GM19395 (cell line): ENCODE measurements around the gene ITPRIP.

Experiments used
- ATAC-seq: cut with Tn5 transposase; IDR thresholded peaks from one replicate; pipeline ENCODE4 v1.9.1; 2021; ENCODE audit warnings: mild to moderate bottlenecking, moderate library complexity; ENCODE audit not compliant: unreplicated experiment

Gene ITPRIP

DNA sequence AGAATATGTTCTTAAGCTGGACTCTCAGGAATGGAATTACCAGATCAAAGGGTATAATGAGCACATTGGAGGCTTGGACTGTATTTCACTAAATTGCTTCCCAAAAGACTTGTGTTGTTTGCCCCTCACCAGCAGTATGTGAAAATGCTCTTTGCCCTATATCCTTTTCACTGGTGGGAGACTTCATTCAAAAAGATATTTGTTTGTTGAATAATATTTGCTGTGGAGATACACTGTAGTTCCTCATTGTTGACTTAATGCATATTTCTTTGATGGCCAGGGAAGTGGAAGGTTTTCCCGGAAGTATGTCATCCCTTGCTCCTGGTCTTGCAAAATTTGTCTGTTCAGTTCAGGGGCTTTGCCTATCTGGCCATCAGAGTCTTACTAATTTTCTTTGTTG lies 49.9 kb downstream of the ITPRIP start:
- no peak for ATAC-seq

DNA sequence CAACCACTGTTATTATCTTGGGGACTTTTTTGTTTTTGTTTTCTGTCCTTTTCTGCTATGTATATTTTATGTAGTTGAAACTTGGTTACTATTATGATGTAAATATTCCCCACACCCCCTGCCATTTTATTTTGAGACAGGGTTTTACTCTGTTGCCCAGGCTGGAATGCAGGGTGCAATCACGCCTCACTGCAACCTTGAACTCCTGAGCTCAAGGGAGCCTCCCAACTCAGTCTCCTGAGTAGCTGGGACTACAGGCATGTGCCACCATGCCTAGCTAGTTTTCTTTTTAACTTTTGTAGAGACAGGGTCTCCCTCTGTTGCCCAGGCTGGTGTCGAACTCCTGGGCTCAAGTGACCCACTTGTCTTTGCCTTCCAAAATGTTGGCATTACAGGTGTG lies 51.3 kb downstream of the ITPRIP start:
- no peak for ATAC-seq

DNA sequence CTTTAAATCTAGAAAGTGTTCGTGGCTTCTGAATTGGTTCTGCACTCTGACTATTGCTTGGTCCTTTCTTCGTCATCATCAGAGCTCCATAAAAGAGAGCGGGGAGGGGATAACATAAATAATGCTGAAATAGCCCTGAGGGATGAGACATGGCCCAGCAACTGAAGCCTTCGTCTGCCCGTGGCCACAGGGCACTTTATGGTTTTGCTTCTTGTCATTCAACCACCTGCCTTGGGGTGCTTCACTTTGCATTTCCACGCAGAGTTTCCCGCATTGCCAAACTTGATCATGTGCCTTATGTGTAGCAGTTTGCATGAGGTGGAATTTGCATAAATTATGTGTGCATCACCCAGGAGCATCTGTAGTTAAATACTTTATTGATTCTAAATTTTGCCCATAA lies 53.4 kb downstream of the ITPRIP start:
- ATAC-seq: no peak

DNA sequence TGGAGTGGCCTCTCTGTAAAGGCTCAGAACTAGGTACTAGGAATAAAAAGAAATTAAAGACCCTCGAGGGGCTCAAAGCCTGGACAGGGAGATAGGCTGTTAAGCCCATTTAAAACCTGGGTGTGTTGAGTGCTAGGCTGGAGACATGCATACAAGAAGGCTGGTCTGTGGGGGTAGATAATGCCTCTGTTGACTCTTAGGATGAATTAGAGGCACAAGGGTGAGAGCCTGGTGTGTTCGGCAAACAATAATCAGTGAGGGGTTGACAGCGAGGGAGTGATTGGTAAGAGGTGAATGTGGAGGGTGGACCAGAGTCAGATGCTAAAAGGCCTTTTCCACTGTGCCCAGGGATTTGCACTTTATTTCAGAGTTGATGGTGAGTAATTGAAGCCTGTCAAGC lies 56.6 kb downstream of the ITPRIP start:
- ATAC-seq: no peak

DNA sequence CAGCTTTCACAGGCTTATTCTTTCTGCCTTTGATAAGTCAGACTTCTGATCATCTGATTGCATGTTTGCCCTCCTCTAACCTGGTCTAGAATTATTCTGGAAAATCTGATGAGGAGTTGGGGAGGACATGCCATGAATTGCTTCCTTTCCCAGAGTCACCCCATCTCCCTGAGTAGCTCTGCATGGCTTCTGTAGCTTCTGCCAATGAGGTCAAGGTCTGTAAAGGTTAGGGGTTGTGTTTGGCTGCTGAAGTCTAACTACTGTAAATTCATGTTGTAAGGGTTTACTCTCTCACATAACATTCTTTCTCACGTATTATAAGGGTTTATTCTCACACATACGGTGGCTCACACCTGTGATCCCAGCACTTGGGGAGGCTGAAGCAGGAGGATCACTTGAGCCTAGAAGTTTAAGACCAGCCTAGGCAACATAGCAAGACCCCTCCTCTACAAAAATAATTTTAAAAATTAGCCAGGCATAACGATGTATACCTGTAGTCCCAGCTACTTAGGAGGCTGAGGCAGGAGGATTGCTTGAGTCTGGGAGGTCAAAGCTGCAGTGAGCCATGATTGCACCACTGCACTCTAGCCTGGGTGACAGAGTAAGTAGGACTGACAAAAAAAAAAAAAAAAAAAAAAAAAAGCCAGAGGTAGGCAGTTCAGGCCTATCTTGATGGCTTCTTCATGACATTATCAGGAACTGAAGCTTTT lies 58.6 kb downstream of the ITPRIP start:
- ATAC-seq: no peak

DNA sequence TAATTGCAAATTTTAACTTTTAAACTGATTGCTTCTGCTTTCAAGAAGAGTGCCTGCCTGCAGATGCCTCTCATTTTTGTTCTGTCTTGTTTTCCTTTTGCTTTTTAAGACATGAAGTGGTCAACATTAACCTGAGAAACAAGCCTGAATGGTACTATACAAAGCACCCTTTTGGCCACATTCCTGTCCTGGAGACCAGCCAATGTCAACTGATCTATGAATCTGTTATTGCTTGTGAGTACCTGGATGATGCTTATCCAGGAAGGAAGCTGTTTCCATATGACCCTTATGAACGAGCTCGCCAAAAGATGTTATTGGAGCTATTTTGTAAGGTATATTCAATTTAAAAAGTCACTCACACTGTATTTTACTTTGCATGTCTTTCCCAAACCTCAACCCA lies 60.5 kb downstream of the ITPRIP start:
- ATAC-seq: no peak

DNA sequence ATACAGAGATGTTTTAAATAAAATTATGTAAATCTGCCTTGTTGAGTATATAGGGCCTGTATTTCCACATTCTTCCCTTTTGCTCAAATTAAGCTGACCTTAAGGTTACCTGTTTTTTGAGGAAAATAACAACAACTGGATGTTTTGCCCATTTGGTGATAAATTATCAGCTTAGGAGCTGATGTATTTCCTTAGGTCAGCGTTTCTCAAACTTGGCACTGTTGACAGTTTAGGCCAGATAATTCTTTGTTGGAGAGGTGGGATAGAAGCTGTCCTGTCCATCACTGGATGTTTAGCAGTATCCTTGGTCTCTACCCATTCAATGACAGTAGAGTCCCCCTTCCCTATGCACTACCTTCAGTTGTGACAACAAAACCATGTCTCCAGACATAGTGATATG lies 62.1 kb downstream of the ITPRIP start:
- ATAC-seq: no peak

DNA sequence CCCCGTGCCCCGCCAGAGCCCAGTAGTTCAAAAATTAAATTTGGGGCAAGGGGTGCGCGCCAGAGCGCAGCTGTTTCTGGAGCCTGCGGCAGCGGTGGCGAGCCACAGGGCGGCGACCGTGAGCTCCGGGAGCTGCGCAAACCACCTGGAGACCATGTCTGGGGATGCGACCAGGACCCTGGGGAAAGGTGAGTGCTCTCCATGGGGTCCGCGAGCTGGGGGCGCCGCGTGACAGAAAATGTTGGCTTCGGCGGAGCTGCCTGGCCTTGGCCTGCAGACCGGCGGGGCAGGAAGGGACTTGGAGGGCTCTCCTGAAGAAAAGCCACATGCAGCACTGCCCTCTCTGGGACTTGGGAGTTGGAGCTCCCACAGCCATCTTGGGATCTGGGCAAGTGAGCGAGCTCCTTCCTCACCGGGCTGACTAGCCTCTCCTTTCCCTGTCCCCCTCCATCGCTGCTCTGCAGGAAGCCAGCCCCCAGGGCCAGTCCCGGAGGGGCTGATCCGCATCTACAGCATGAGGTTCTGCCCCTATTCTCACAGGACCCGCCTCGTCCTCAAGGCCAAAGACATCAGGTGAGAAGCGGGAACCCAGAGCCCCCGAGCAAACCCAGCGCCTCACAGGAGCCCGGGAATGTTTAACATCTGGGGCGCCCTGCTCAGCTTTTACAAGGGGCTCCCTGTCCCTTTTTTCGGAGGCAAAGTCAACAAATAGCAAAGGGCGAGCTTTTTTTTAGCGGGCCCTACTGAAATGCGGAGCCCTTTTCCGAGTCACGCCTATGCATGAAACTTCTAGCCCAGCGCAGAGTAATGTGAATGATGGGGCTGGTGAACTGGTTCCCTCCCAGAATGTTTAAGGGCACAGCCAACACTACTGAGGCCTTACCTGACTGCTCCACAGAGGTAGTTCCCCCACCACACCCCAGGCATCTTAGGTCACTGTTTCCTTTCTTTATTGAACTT lies 63.2 kb downstream of the ITPRIP start:
- ATAC-seq: peak; percentile 89

DNA sequence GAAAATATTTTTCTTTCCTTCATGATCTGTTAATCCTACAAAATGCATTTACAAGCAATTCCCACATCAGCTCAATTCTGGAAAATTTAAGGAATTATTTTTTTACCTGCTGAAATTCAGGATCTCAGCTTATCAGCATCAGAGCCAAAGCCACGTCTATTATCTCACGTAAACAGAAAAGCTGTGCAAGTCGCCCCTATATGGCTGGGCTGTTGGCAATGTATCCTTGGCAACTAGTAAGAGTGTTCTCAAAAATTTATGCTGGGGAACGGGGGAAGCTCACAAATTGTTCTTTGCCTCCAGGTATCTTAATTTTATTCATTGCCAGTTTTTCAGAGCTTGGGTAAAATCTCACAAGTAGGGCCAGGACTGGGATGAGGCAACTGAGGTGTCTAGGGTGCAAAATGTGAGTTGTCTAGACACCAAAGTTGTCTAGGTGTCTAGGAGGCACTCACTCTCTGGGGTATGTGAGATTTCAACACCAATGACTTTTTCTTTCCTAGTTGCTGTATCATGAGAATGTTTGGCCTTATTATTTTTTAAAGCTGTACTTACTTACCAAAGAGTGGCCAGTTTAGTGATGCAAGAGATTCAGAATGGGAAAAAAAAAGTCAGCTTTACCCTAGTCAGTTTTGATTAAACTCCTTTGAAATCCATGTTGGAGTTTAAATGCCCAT lies 64.2 kb downstream of the ITPRIP start:
- no peak for ATAC-seq

DNA sequence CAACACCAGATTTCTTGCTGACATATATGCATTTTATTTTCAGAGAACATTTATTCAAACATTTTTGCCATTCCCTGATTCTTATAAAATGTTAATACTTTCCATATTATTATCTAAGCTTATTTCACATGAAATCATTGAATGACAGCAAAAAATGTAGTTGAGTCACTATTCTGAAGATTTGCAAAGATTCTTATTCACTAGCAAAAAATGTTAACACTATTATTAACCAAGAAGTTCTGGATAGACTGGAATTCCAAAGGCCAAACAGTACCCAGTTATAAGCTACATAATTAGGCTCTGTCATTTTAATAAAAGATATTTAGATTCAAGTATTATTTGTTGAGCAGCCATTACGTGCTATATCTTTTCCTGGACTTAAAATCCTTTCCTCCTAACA lies 65.0 kb downstream of the ITPRIP start:
- no peak for ATAC-seq

DNA sequence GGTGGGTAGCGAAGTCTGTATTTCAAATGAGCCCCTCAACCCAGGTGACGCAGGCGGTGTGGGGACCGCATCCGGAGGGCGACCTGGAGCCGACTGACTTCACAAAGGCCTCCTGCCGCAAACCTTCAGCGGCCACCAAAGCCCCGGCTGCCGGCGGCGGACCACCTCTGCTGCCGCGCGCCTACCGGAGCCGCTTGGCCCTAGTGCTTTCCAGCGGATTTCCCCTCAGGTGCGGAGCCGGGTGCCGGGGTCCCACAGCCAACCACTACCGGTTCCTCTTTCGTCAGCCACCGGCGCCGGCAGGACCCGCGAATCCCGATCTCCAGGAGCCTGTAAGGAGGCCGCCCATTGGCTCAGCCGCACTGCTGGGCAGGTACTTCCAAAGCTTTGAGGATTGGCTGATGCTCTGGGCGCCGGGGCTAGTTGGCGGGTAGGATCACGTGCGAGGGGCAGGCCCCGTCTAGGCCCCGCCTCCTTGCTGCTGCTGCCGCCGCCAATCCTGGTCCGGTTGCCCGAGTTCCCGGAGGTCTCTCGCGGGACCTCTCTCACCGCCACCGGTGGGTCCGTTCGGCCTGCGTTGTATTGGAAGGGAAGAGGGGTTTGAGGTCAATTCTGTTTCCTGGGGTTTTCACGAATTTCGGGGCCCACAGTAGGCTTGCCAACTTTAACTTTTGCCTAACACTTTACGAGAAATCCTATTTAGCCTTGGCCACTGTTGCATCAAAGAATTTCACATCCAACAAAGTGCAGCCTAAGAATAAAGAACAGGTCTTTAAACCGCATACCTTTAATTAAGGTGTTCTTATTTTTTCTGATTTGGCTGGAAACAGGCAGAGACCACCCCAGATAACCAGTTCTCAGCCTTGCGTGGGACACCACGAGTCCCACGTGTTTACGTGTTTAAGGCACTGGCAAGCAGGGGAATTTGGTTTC lies 69.3 kb downstream of the ITPRIP start, which contains the start of gene GSTO2:
GSTO2 (plus strand) TSS at position 472 of the 933 bp plus-strand sequence. CDS start 5,732 bp downstream, outside the sequence.
- peak; percentile 99 for ATAC-seq

DNA sequence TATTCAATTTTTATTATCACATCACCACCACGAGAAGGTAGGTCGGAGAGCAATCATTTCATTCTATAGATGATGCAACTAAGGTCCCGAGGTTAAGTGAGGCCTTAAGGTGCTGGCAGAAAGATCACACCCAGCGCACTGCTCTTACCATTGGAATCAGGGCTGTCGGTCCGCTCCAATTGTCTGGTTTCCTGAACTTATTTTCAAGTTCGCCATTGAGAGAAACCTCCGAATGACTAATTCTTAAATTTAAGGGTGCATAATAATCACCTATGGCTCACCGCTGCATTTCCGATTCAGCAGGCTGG lies 69.9 kb downstream of the ITPRIP start:
- ATAC-seq: no peak

DNA sequence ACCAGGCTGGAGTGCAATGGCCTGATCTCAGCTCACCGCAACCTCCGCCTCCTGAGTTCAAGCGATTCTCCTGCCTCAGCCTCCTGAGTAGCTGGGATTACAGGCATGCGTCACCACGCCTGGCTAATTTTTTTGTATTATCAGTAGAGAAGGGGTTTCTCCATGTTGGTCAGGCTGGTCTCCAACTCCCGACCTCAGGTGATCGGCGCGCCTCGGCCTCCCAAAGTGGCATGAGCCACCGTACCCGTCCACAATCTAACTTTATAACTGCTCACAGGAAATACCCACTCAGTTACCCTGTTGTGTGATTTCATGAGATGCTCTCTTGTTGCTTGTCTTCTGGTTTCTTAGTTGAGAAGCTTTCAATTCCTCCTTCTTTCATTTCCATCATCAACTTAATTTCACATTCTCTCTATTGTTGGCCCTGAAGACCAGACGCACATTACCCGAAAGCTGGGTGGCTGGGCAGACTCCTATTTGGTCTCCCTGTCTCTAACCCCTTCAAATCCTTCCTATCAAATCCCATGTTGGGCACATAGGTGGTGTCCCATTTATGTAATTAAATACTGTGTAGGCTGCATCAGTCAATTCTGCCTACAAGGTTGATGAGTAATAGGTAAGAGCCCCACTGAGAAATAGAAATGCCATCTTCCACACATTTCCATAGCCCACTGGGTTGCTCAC lies 70.4 kb downstream of the ITPRIP start:
- no peak for ATAC-seq

DNA sequence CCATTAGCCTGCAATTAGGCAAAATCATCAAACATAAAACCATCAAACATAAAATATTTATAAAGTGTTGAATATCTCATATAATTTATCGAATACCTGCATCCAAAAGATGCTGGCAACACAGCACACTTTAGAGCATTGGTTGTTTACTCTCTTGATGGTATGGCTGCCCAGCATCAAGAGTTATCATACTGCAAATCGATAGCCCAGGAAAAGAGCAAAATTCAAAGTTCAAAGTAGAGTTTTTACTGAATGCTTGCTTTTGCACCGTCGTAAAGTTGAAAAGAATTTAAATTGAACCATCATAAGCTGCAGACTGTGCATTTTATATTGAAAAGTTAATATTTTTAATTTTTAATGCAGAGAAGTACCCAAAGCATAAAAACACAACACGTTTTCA lies 73.5 kb downstream of the ITPRIP start:
- no peak for ATAC-seq

DNA sequence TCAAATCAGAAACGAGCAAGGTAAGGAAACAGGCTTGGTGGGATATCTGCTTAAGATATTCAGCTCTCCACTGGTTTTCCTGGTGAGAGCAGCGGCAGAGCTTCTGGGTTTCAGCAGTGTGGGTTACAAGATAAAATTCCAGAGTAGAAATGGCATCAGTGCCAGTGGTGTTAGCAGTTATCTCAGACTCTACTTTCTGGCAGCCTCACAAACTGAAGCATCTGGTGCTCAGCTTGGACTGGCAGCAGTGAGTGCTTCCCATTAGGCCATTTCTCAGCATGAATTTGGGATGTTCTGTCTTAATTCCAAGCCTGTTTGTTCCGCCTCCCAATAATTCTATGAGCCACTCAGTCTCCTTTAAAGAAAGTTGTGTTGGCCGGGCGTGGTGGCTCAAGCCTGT lies 76.2 kb downstream of the ITPRIP start:
- ATAC-seq: no peak

DNA sequence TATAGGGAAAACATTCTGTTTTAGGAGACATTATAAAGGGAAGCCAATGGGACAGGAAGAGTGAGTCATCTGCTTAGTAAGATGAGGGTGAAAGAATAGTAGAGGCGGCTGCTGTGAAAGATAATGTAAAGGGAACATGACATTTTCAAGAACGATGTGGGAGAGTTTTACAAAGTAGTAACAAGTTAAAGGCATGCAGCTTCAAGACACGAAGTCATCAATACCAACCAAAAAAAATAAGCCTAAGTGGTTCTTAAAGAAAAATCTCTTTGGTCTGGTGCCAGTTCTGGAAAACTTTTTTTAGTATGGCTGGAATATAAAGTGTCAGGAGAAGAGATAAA lies 77.5 kb downstream of the ITPRIP start:
- no peak for ATAC-seq

DNA sequence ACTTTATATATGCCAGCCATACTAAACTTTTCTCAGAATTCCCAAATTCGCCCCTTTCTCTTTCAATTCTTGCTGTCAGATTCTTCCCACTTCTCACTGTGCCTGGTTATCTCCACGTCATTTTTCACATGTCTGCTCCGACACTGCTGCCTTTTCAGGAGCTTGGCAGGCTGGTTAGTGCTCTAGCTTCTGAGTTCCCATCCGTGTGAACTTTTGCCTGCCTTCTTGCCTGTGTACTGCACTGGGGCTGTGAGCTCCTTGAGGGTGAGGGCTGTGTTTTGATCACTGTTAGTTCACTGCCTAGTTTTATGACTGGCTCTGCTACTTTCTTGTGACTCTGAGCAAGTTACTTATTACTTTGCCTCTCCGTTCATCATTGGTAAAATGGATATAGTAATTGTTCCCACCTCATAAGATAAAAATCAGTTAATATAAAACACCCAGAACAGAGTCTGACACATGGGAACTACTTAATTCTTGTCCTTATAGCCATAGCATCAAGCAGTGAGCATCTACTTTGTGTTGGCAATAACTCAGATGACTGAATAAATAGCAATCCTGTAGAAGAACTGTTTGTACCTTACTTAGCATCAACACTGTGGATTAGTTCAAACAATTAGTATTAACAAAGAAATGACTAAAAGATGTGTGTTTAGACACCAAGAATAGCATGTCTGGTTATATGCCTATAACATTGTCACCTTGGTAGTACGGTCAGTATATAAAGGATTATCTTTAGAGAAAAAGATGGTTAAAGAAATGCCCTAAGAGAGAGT lies 78.1 kb downstream of the ITPRIP start:
- ATAC-seq: no peak
